ENCODE data around the gene SUV39H1. TPM values are rescaled to one million over a fixed set of nuclear protein-coding genes. Genes with fewer than 3 reads are reported as not detected.

SUV39H1 gene
- polyA plus RNA-seq, 4 donors: 2.2 to 8.5 (median 4.3) TPM

DNA sequence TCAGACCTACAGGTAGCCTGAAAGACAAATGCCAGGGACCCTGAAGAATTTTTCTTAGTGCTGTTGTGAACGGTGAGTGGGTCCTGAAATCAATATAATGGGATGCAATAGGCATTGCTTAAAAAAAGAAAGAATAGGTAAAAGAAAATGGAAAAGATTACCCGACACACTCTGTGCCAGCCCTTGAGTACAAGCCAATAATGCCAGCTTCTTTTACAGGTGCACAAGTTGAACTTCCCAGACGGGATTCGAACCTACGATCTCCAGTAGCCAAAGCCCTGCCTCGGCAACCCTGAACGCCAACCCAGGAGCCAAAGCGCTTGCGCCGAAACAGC lies 40.3 kb downstream of the SUV39H1 start:
- 6 to 30% (median 23%) methylated on average over 10 of the region's 10 CpGs for WGBS, 3 donors
- no peaks in the 10 kb centered on the region for H3K27me3 ChIP-seq (ENCODE audit: control insufficient read depth in 3 of 3, insufficient read depth in 3 of 3, low read length in 3 of 3)
- H3K4me3 ChIP-seq (ENCODE audit: low read depth in 1 of 3, low read length in 3 of 3): peak overlapping the region in 1 of 3 donors; percentile 7
- DNase-seq (no peak), FAIRE-seq (no peak)
- H3K9me3 ChIP-seq (ENCODE audit: control insufficient read depth in 2 of 2, insufficient read depth in 1 of 2, low read depth in 1 of 2, low read length in 1 of 2): no peaks in the 10 kb centered on the region
- no peaks in the 10 kb centered on the region for H3K36me3 ChIP-seq (ENCODE audit: control insufficient read depth in 3 of 3, insufficient read depth in 2 of 3, low read depth in 1 of 3, low read length in 3 of 3)
- peak overlapping the region in 1 of 3 donors; percentile 50 for H3K27ac ChIP-seq (ENCODE audit: low read depth in 1 of 3, low read length in 2 of 3)
- no peaks in the 10 kb centered on the region for H3K4me1 ChIP-seq (ENCODE audit: control insufficient read depth in 3 of 3, insufficient read depth in 2 of 3, low read depth in 1 of 3, low read length in 2 of 3)

DNA sequence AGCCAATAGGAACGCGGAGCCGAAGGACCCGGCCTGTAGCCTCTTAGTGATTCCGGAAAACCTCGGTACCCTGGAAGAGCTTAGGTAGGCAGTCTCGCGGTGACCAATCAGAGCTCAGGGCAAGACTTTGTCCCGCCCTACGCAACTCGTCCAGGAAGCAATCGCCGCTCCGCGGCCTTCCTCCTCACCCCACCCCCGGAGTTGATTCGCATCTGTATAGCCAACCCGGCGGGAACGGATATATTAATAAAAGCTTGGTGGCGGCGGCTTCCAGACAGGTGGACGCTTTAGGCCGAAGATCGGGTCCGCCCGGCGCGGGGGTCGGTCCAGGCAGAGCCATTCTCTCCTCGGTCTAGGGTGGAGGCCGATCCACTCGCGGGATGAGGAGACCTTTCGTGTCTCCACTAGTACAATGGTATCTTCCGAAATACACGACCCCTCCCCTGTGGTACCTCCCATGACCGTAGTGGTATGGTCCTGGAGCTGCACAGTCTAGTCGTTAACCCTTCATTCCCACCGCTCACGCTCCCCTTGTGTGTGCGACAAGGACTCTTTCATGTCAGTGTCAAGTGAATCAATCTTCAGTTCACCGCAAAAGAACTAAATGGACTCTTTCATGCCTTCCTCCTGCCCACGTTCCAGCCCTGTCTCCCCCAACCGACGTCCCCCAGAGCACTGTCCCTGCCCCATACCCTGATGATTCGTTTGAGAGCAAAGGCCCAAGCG lies 40.8 kb downstream of the SUV39H1 start:
- peak; percentile 94 to 96 for DNase-seq
- WGBS, 3 donors: 0 to 36% (median 6%) methylated on average over 39 to 48 of the region's 48 CpGs
- Histone ChIP-seq H3K36me3 (ENCODE audit: control insufficient read depth in 3 of 3, insufficient read depth in 2 of 3, low read depth in 1 of 3, low read length in 3 of 3) (no peaks in the 10 kb centered on the region), H3K4me1 (ENCODE audit: control insufficient read depth in 3 of 3, insufficient read depth in 2 of 3, low read depth in 1 of 3, low read length in 2 of 3) (no peaks in the 10 kb centered on the region), H3K9me3 (ENCODE audit: control insufficient read depth in 2 of 2, insufficient read depth in 1 of 2, low read depth in 1 of 2, low read length in 1 of 2) (no peaks in the 10 kb centered on the region), H3K27ac (ENCODE audit: low read depth in 1 of 3, low read length in 2 of 3) (peak overlapping the region; percentile 83 to 93 (median 86)), H3K4me3 (ENCODE audit: low read depth in 1 of 3, low read length in 3 of 3) (peak overlapping the region; percentile 45 to 73 (median 54)), H3K27me3 (ENCODE audit: control insufficient read depth in 3 of 3, insufficient read depth in 3 of 3, low read length in 3 of 3) (no peaks in the 10 kb centered on the region)
- FAIRE-seq: peak; percentile 65

DNA sequence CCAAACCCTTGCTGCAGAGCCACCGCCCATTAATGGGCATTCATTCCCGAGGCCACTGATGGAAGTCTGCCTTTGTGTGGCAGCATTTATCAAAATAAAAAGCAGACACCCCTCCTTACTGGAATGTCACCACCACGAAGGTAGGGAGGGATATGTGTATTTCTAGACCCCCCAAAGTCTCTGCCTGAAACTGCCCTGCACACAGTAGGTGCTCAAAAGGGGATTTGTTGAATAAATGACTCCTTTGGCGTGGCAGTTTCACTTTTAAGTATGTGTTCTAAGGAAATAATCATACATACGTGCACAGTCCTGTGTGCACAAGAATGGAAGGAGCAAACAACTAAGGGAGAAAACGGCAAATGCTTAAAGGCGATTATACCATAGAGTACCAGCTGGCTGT lies 41.4 kb downstream of the SUV39H1 start:
- H3K9me3 ChIP-seq (ENCODE audit: control insufficient read depth in 2 of 2, insufficient read depth in 1 of 2, low read depth in 1 of 2, low read length in 1 of 2): no peaks in the 10 kb centered on the region
- DNase-seq (no peak), FAIRE-seq (no peak)
- WGBS, 3 donors: 42 to 59% (median 53%) methylated on average over 7 of the region's 7 CpGs
- no peaks in the 10 kb centered on the region for H3K27me3 ChIP-seq (ENCODE audit: control insufficient read depth in 3 of 3, insufficient read depth in 3 of 3, low read length in 3 of 3)
- H3K36me3 ChIP-seq (ENCODE audit: control insufficient read depth in 3 of 3, insufficient read depth in 2 of 3, low read depth in 1 of 3, low read length in 3 of 3): no peaks in the 10 kb centered on the region
- H3K27ac ChIP-seq (ENCODE audit: low read depth in 1 of 3, low read length in 2 of 3): peak overlapping the region; percentile 83 to 93 (median 86)
- peak overlapping the region; percentile 45 to 73 (median 54) for H3K4me3 ChIP-seq (ENCODE audit: low read depth in 1 of 3, low read length in 3 of 3)
- H3K4me1 ChIP-seq (ENCODE audit: control insufficient read depth in 3 of 3, insufficient read depth in 2 of 3, low read depth in 1 of 3, low read length in 2 of 3): no peaks in the 10 kb centered on the region

DNA sequence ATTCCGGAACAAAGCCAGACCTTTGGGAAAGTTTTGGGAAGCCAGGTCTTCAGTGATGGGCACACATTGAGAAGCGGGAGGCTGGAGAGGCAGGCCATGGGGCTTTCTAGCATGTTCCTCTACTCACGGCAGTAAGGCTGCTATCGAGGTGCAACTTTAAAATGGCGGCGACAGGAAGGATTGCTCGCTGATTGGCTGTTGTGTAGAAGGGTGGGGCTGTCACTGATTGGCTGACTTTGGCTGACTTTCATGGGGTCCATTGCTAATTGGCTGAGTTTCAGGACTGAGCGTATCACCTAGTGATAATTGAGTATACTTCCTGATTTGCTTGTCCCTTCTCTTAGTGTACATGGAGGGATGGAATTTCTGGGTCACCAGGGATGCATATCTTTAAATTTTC lies 45.3 kb downstream of the SUV39H1 start:
- H3K9me3 ChIP-seq (ENCODE audit: control insufficient read depth in 2 of 2, insufficient read depth in 1 of 2, low read depth in 1 of 2, low read length in 1 of 2): no peaks in the 10 kb centered on the region
- DNase-seq (no peak), FAIRE-seq (no peak)
- no peak overlapping the region for H3K4me3 ChIP-seq (ENCODE audit: low read depth in 1 of 3, low read length in 3 of 3)
- H3K4me1 ChIP-seq (ENCODE audit: control insufficient read depth in 3 of 3, insufficient read depth in 2 of 3, low read depth in 1 of 3, low read length in 2 of 3): no peaks in the 10 kb centered on the region
- no peaks in the 10 kb centered on the region for H3K27me3 ChIP-seq (ENCODE audit: control insufficient read depth in 3 of 3, insufficient read depth in 3 of 3, low read length in 3 of 3)
- no peak overlapping the region for H3K27ac ChIP-seq (ENCODE audit: low read depth in 1 of 3, low read length in 2 of 3)
- no peaks in the 10 kb centered on the region for H3K36me3 ChIP-seq (ENCODE audit: control insufficient read depth in 3 of 3, insufficient read depth in 2 of 3, low read depth in 1 of 3, low read length in 3 of 3)
- 94 to 97% (median 94%) methylated on average over 8 of the region's 8 CpGs for WGBS, 3 donors

DNA sequence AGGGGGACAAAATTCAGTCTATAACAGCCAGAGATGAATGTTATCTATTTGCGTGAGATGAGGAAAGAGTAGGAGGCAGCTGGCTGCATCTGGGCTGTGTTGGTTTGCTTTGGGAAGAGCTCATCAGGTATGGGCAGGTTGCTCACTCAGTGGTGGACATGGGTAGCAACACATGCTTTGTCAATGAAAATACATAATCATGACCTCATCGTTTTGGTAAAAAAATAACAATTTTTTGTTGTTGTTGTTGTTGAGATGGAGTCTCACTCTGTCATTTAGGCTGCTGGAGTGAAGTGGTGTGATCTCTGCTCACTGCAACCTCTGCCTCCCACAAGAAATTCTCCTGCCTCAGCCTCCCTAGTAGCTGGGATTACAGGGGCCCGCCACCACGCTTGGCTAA lies 48.7 kb downstream of the SUV39H1 start:
- Histone ChIP-seq H3K9me3 (ENCODE audit: control insufficient read depth in 2 of 2, insufficient read depth in 1 of 2, low read depth in 1 of 2, low read length in 1 of 2) (peaks cover 0 to 2% of the 10 kb centered on the region in 2 donors), H3K27ac (ENCODE audit: low read depth in 1 of 3, low read length in 2 of 3) (no peak overlapping the region), H3K4me1 (ENCODE audit: control insufficient read depth in 3 of 3, insufficient read depth in 2 of 3, low read depth in 1 of 3, low read length in 2 of 3) (no peaks in the 10 kb centered on the region), H3K4me3 (ENCODE audit: low read depth in 1 of 3, low read length in 3 of 3) (no peak overlapping the region), H3K27me3 (ENCODE audit: control insufficient read depth in 3 of 3, insufficient read depth in 3 of 3, low read length in 3 of 3) (no peaks in the 10 kb centered on the region), H3K36me3 (ENCODE audit: control insufficient read depth in 3 of 3, insufficient read depth in 2 of 3, low read depth in 1 of 3, low read length in 3 of 3) (no peaks in the 10 kb centered on the region)
- no peak for FAIRE-seq
- no peak for DNase-seq
- 69 to 92% (median 80%) methylated on average over 2 to 4 of the region's 4 CpGs for WGBS, 3 donors

DNA sequence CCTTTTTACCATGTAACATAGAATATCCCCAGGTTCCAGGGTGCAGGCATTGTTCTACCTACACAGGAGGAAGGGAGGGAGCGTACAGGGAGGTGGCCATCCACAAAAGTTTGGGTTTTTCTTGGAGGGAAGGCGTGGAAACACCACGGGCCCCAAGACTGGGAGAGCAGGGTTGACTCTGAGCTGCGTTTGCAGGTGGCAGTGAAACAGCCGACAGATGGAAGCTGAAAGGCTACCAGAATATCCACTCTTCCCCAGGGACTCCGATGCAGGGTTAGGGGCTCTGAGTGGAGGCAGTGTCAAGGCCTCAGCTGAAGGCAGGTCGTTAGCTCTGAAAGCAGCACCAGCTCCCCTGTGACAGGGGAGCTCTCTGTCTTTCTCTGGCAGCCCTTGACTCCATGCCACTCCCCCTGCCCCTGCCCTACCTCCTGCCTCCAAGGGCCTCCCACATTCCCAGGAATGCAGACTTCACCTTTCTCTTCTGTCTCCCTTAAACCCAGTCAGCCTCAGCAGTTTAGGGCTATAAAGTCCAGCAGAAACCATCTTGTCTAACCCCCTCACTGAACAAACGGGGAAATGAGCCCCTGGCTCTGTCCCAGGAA lies 51.0 kb downstream of the SUV39H1 start:
- Histone ChIP-seq H3K27ac (ENCODE audit: low read depth in 1 of 3, low read length in 2 of 3) (no peak overlapping the region), H3K4me3 (ENCODE audit: low read depth in 1 of 3, low read length in 3 of 3) (no peak overlapping the region), H3K4me1 (ENCODE audit: control insufficient read depth in 3 of 3, insufficient read depth in 2 of 3, low read depth in 1 of 3, low read length in 2 of 3) (no peaks in the 10 kb centered on the region), H3K36me3 (ENCODE audit: control insufficient read depth in 3 of 3, insufficient read depth in 2 of 3, low read depth in 1 of 3, low read length in 3 of 3) (no peaks in the 10 kb centered on the region), H3K9me3 (ENCODE audit: control insufficient read depth in 2 of 2, insufficient read depth in 1 of 2, low read depth in 1 of 2, low read length in 1 of 2) (peaks cover 0 to 2% of the 10 kb centered on the region in 2 donors), H3K27me3 (ENCODE audit: control insufficient read depth in 3 of 3, insufficient read depth in 3 of 3, low read length in 3 of 3) (no peaks in the 10 kb centered on the region)
- WGBS, 3 donors: 66 to 79% (median 77%) methylated on average over 6 to 8 of the region's 8 CpGs
- DNase-seq: no peak
- no peak for FAIRE-seq

DNA sequence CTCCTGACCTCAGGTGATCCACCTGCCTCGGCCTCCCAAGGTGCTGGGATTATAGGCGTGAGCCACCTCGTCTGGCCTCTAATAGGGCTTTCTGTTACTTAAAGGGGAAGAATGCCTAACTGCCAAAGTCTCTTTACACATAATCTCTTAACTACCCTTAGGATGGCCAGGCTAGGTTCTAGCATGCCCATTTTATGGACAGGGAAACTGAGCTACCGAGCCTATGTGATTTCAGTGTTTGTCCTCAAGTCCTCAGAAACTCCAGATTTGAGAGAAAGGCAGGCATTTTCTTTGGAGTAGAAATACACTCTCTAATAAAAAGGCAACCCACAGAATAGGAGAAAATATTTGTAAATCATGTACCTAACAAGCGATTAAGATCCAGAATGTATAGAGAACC lies 52.6 kb downstream of the SUV39H1 start:
- Histone ChIP-seq H3K27ac (ENCODE audit: low read depth in 1 of 3, low read length in 2 of 3) (no peak overlapping the region), H3K4me3 (ENCODE audit: low read depth in 1 of 3, low read length in 3 of 3) (no peak overlapping the region), H3K4me1 (ENCODE audit: control insufficient read depth in 3 of 3, insufficient read depth in 2 of 3, low read depth in 1 of 3, low read length in 2 of 3) (no peaks in the 10 kb centered on the region), H3K9me3 (ENCODE audit: control insufficient read depth in 2 of 2, insufficient read depth in 1 of 2, low read depth in 1 of 2, low read length in 1 of 2) (peaks cover 0 to 2% of the 10 kb centered on the region in 2 donors), H3K36me3 (ENCODE audit: control insufficient read depth in 3 of 3, insufficient read depth in 2 of 3, low read depth in 1 of 3, low read length in 3 of 3) (no peaks in the 10 kb centered on the region), H3K27me3 (ENCODE audit: control insufficient read depth in 3 of 3, insufficient read depth in 3 of 3, low read length in 3 of 3) (no peaks in the 10 kb centered on the region)
- WGBS, 3 donors: 84 to 92% (median 85%) methylated on average over 5 of the region's 5 CpGs
- FAIRE-seq (no peak), DNase-seq (no peak)

DNA sequence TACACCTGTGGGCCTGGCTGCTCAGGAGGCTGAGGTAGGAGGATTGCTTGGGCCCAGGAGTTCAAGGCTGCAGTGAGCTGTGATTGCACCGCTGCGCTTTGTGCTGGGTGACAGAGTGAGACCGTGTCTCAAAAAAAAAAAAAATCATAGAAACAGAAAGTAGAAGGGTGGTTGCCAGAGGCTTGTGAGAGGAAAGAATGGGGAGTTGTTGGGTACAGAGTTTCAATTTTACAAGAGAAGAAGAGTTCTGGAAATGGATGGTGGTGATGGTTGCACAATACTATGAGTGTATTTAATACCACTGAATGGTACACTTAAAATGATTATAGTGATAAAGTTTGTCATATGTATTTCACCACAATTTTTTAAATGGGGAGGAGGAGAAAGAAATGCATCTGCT lies 54.8 kb downstream of the SUV39H1 start:
- Histone ChIP-seq H3K36me3 (ENCODE audit: control insufficient read depth in 3 of 3, insufficient read depth in 2 of 3, low read depth in 1 of 3, low read length in 3 of 3) (no peaks in the 10 kb centered on the region), H3K4me3 (ENCODE audit: low read depth in 1 of 3, low read length in 3 of 3) (no peak overlapping the region), H3K27ac (ENCODE audit: low read depth in 1 of 3, low read length in 2 of 3) (no peak overlapping the region), H3K4me1 (ENCODE audit: control insufficient read depth in 3 of 3, insufficient read depth in 2 of 3, low read depth in 1 of 3, low read length in 2 of 3) (no peaks in the 10 kb centered on the region), H3K27me3 (ENCODE audit: control insufficient read depth in 3 of 3, insufficient read depth in 3 of 3, low read length in 3 of 3) (no peaks in the 10 kb centered on the region), H3K9me3 (ENCODE audit: control insufficient read depth in 2 of 2, insufficient read depth in 1 of 2, low read depth in 1 of 2, low read length in 1 of 2) (peaks cover 0 to 2% of the 10 kb centered on the region in 2 donors)
- 66 to 81% (median 70%) methylated on average over 3 of the region's 3 CpGs for WGBS, 3 donors
- DNase-seq (no peak), FAIRE-seq (no peak)
